Karpas-422 (cell line): ENCODE results near the gene NELL2. TPM values are rescaled to one million over a fixed set of nuclear protein-coding genes. Genes with fewer than 3 reads are reported as not detected.

Experiments used
- DNase-seq: peaks from one replicate; pipeline ENCODE4 v3.0.0-alpha.2; 2015
- H2AFZ ChIP-seq: fragments of 200-600 bp; sonication (generic); 2 replicates; pipeline ENCODE4 v1.6.1; 2014; ENCODE audit warnings: antibody characterized with exemption, low read length, mixed read lengths
- H3K27ac ChIP-seq: fragments of 200-600 bp; sonication (generic); 2 replicates; pipeline ENCODE4 v1.5.1; 2014; ENCODE audit warnings: mild to moderate bottlenecking, low read length, moderate library complexity
- H3K27me3 ChIP-seq: fragments of 200-600 bp; sonication (generic); 2 replicates; pipeline ENCODE4 v1.6.1; 2014; ENCODE audit warnings: low read length, mixed read lengths
- H3K36me3 ChIP-seq: fragments of 200-600 bp; sonication (generic); 2 replicates; pipeline ENCODE4 v1.6.1; 2014; ENCODE audit warnings: low read length, mixed read lengths; ENCODE audit not compliant: insufficient read depth
- H3K4me1 ChIP-seq: fragments of 200-600 bp; sonication (generic); 2 replicates; pipeline ENCODE4 v1.6.1; 2014; ENCODE audit warnings: mild to moderate bottlenecking, low read length, mixed read lengths
- H3K4me2 ChIP-seq: fragments of 200-600 bp; sonication (generic); 2 replicates; pipeline ENCODE4 v1.6.1; 2014; ENCODE audit warnings: low read length, low read depth, mild to moderate bottlenecking; ENCODE audit not compliant: poor library complexity, severe bottlenecking
- H3K4me3 ChIP-seq: fragments of 200-600 bp; sonication (generic); 2 replicates; pipeline ENCODE4 v1.5.1; 2014; ENCODE audit warnings: mild to moderate bottlenecking, antibody characterized with exemption, low read length, mixed read lengths
- H3K79me2 ChIP-seq: fragments of 200-600 bp; sonication (generic); 2 replicates; pipeline ENCODE4 v1.6.1; 2014; ENCODE audit warnings: mild to moderate bottlenecking, low read length, mixed read lengths
- H3K9ac ChIP-seq: fragments of 200-600 bp; sonication (generic); 2 replicates; pipeline ENCODE4 v1.6.0; 2014; ENCODE audit warnings: low read length
- H3K9me2 ChIP-seq: fragments of 200-600 bp; sonication (generic), shearing (Covaris generic); replicated peaks from 2 replicates; pipeline ENCODE4 v1.6.0; 2014; ENCODE audit warnings: mild to moderate bottlenecking, low read length, moderate library complexity; ENCODE audit not compliant: insufficient read depth
- H3K9me3 ChIP-seq: fragments of 300-700, 200-600 bp; sonication (generic); 2 replicates; pipeline ENCODE4 v1.6.1; 2014; ENCODE audit warnings: low read length, mixed read lengths
- H4K20me1 ChIP-seq: fragments of 200-600 bp; sonication (generic); 2 replicates; pipeline ENCODE4 v1.6.1; 2014; ENCODE audit warnings: mild to moderate bottlenecking, antibody characterized with exemption, low read length, low read depth; ENCODE audit not compliant: insufficient read depth
- total RNA-seq: library from RNA; depleted of rRNA; stranded (reverse); fragments of >200 nt; shearing (Covaris generic); gene quantifications from 2 replicates; pipeline ENCODE4 v1.2.3, GENCODE V29; 2014; ENCODE audit warnings: low replicate concordance

NELL2 gene
- total RNA-seq, 1 experiment from 2014 or later: 188 TPM

- Histone ChIP-seq H3K9me3 (no peaks in the 10 kb centered on the region), H3K4me2 (no peak overlapping the region), H3K9me2 (no peaks in the 10 kb centered on the region), H3K79me2 (no peaks in the 10 kb centered on the region), H4K20me1 (no peaks in the 10 kb centered on the region), H3K4me1 (peaks cover 1% of the 10 kb centered on the region; the same call in 1 of the 2 replicates), H3K4me3 (no peak overlapping the region), H3K9ac (no peak overlapping the region), H2AFZ (no peak overlapping the region), H3K27ac (no peak overlapping the region), H3K36me3 (no peaks in the 10 kb centered on the region), H3K27me3 (no peaks in the 10 kb centered on the region)
- no peak for DNase-seq
Observed at GRCh38 chr12:44558340-44559100, 317.6 kb downstream of the NELL2 start.

GRCh38 chr12:44555454-44555853 lies 320.7 kb downstream of the NELL2 start:
- no peak overlapping the region for H3K4me3 ChIP-seq
- H3K4me2 ChIP-seq: no peak overlapping the region
- no peaks in the 10 kb centered on the region; the same call in 1 of the 2 replicates for H3K36me3 ChIP-seq
- H3K27ac ChIP-seq: no peak overlapping the region
- DNase-seq: no peak
- H3K27me3 ChIP-seq: no peaks in the 10 kb centered on the region
- no peaks in the 10 kb centered on the region for H3K9me2 ChIP-seq
- H4K20me1 ChIP-seq: no peaks in the 10 kb centered on the region
- H3K9ac ChIP-seq: no peak overlapping the region
- no peaks in the 10 kb centered on the region for H3K79me2 ChIP-seq
- H3K9me3 ChIP-seq: no peaks in the 10 kb centered on the region
- no peak overlapping the region for H2AFZ ChIP-seq
- H3K4me1 ChIP-seq: no peaks in the 10 kb centered on the region

- H3K27ac ChIP-seq: no peak overlapping the region
- H4K20me1 ChIP-seq: no peaks in the 10 kb centered on the region
- no peaks in the 10 kb centered on the region for H3K9me2 ChIP-seq
- no peak overlapping the region for H2AFZ ChIP-seq
- no peak overlapping the region for H3K4me3 ChIP-seq
- H3K4me2 ChIP-seq: no peak overlapping the region
- H3K4me1 ChIP-seq: peaks cover 7% of the 10 kb centered on the region
- no peaks in the 10 kb centered on the region for H3K9me3 ChIP-seq
- no peaks in the 10 kb centered on the region; the same call in 1 of the 2 replicates for H3K36me3 ChIP-seq
- DNase-seq: no peak
- no peak overlapping the region for H3K9ac ChIP-seq
- H3K79me2 ChIP-seq: no peaks in the 10 kb centered on the region
- no peaks in the 10 kb centered on the region for H3K27me3 ChIP-seq
Observed at GRCh38 chr12:44551631-44552030, 324.5 kb downstream of the NELL2 start.

GRCh38 chr12:44550377-44550776 lies 325.7 kb downstream of the NELL2 start:
- Histone ChIP-seq H3K9me2 (no peaks in the 10 kb centered on the region), H3K4me1 (peaks cover 12% of the 10 kb centered on the region), H3K4me3 (no peak overlapping the region), H3K27ac (no peak overlapping the region), H3K4me2 (no peak overlapping the region), H3K79me2 (no peaks in the 10 kb centered on the region), H4K20me1 (no peaks in the 10 kb centered on the region), H3K9ac (no peak overlapping the region), H3K27me3 (no peaks in the 10 kb centered on the region), H3K36me3 (no peaks in the 10 kb centered on the region; the same call in 1 of the 2 replicates), H2AFZ (no peak overlapping the region), H3K9me3 (no peaks in the 10 kb centered on the region)
- DNase-seq: no peak

- H2AFZ ChIP-seq: no peak overlapping the region
- H3K4me1 ChIP-seq: peaks cover 44% of the 10 kb centered on the region
- DNase-seq: no peak
- no peaks in the 10 kb centered on the region for H3K9me2 ChIP-seq
- H3K4me2 ChIP-seq: no peak overlapping the region
- no peaks in the 10 kb centered on the region for H3K9me3 ChIP-seq
- H3K27ac ChIP-seq: peak overlapping the region; percentile 7; the same call in 1 of the 2 replicates
- no peak overlapping the region for H3K4me3 ChIP-seq
- no peaks in the 10 kb centered on the region for H3K27me3 ChIP-seq
- no peaks in the 10 kb centered on the region for H4K20me1 ChIP-seq
- no peak overlapping the region for H3K9ac ChIP-seq
- H3K36me3 ChIP-seq: no peaks in the 10 kb centered on the region; the same call in 1 of the 2 replicates
- H3K79me2 ChIP-seq: no peaks in the 10 kb centered on the region
Observed at GRCh38 chr12:44546060-44546459, 330.1 kb downstream of the NELL2 start.

- Histone ChIP-seq H3K4me2 (peak overlapping the region; percentile 28), H3K36me3 (no peaks in the 10 kb centered on the region), H2AFZ (no peak overlapping the region), H3K27me3 (no peaks in the 10 kb centered on the region), H4K20me1 (no peaks in the 10 kb centered on the region), H3K4me3 (no peak overlapping the region; the same call in 1 of the 2 replicates), H3K9ac (no peak overlapping the region), H3K4me1 (peaks cover 59% of the 10 kb centered on the region), H3K27ac (peak overlapping the region; percentile 27; the same call in 1 of the 2 replicates), H3K9me3 (no peaks in the 10 kb centered on the region), H3K79me2 (no peaks in the 10 kb centered on the region), H3K9me2 (no peaks in the 10 kb centered on the region)
- DNase-seq: no peak
Observed at GRCh38 chr12:44544018-44544417, 332.1 kb downstream of the NELL2 start.

GRCh38 chr12:44542716-44543115 lies 333.4 kb downstream of the NELL2 start:
- Histone ChIP-seq H3K27me3 (no peaks in the 10 kb centered on the region), H3K9me3 (no peaks in the 10 kb centered on the region), H3K9me2 (no peaks in the 10 kb centered on the region), H3K4me3 (no peak overlapping the region), H3K79me2 (0 out of 2 replicates have a peak, but pooled peaks cover 9% of the 10 kb centered on the region), H4K20me1 (no peaks in the 10 kb centered on the region), H3K9ac (no peak overlapping the region), H3K27ac (peak overlapping the region; percentile 54), H3K4me1 (peaks cover 63% of the 10 kb centered on the region), H2AFZ (no peak overlapping the region), H3K36me3 (no peaks in the 10 kb centered on the region), H3K4me2 (no peak overlapping the region)
- no peak for DNase-seq

GRCh38 chr12:44537354-44537753 lies 338.8 kb downstream of the NELL2 start:
- no peak overlapping the region for H3K9ac ChIP-seq
- H3K4me2 ChIP-seq: no peak overlapping the region
- H3K79me2 ChIP-seq: 0 out of 2 replicates have a peak, but pooled peaks cover 9% of the 10 kb centered on the region
- H4K20me1 ChIP-seq: no peaks in the 10 kb centered on the region
- no peaks in the 10 kb centered on the region for H3K9me2 ChIP-seq
- no peak for DNase-seq
- H3K9me3 ChIP-seq: no peaks in the 10 kb centered on the region
- H3K27me3 ChIP-seq: no peaks in the 10 kb centered on the region
- no peak overlapping the region for H3K27ac ChIP-seq
- 0 out of 2 replicates have a peak, but pooled peaks cover 3% of the 10 kb centered on the region for H3K36me3 ChIP-seq
- no peak overlapping the region for H2AFZ ChIP-seq
- H3K4me3 ChIP-seq: no peak overlapping the region
- peaks cover 33% of the 10 kb centered on the region for H3K4me1 ChIP-seq
